Neural crest cell (in vitro differentiated cells): ENCODE measurements around the gene CEP128. TPM values are rescaled to one million over a fixed set of nuclear protein-coding genes. Genes with fewer than 3 reads are reported as not detected.
A peak's percentile ranks its signal among the peaks of the same experiment; 100 is the strongest.

Source experiments
- DNase-seq: peaks from one replicate; pipeline ENCODE4 v3.0.0; 2021; ENCODE audit warnings: low read depth, mixed read lengths, low spot score
- H3K27ac Mint-ChIP-seq: one replicate; pipeline ENCODE4 v1.8.0; 2021; ENCODE audit warnings: mild to moderate bottlenecking, mixed read lengths; ENCODE audit not compliant: unreplicated experiment
- H3K27me3 Mint-ChIP-seq: 2 replicates; pipeline ENCODE4 v1.8.0; 2021; ENCODE audit warnings: low read depth, mild to moderate bottlenecking, mixed read lengths
- H3K36me3 Mint-ChIP-seq: 2 replicates; pipeline ENCODE4 v1.8.0; 2021; ENCODE audit warnings: low read depth, mild to moderate bottlenecking, mixed read lengths
- H3K4me1 Mint-ChIP-seq: 2 replicates; pipeline ENCODE4 v1.8.0; 2021; ENCODE audit warnings: mixed read lengths
- H3K4me3 Mint-ChIP-seq: one replicate; pipeline ENCODE4 v1.8.0; 2021; ENCODE audit warnings: mild to moderate bottlenecking, mixed read lengths
- H3K9me3 Mint-ChIP-seq: 2 replicates; pipeline ENCODE4 v1.8.0; 2021; ENCODE audit warnings: mixed read lengths
- CTCF ChIP-seq: fragments of 200-600 bp; sonication (generic); conservative IDR thresholded peaks from 2 replicates; pipeline ENCODE4 v1.5.0; 2021; ENCODE audit warnings: antibody characterized with exemption, mild to moderate bottlenecking
- total RNA-seq: library from RNA; stranded (reverse); gene quantifications from 2 replicates; pipeline ENCODE4 v1.2.1, GENCODE V29; 2021

The CEP128 gene
- total RNA-seq, 1 donor from 2014 or later, result 25.8 TPM

- Mint-ChIP-seq H3K4me3 (no peak overlapping the region), H3K27ac (peak overlapping the region; percentile 68), H3K4me1 (no peaks in the 10 kb centered on the region), H3K36me3 (peaks cover 13% of the 10 kb centered on the region), H3K27me3 (no peaks in the 10 kb centered on the region), H3K9me3 (peaks cover 6% of the 10 kb centered on the region)
- peak; percentile 51 for TF ChIP-seq CTCF
- DNase-seq, result no peak
Measured at GRCh38 chr14:80862983-80863382, 78.6 kb downstream of the CEP128 start.

- peak overlapping the region; percentile 68 for H3K27ac Mint-ChIP-seq
- H3K27me3 Mint-ChIP-seq, result no peaks in the 10 kb centered on the region
- no peaks in the 10 kb centered on the region for H3K4me1 Mint-ChIP-seq
- DNase-seq, result no peak
- H3K9me3 Mint-ChIP-seq, result peaks cover 2% of the 10 kb centered on the region
- TF ChIP-seq CTCF, result no peak
- H3K36me3 Mint-ChIP-seq, result peaks cover 9% of the 10 kb centered on the region
- H3K4me3 Mint-ChIP-seq, result no peak overlapping the region
Measured at GRCh38 chr14:80862541-80862940, 79.0 kb downstream of the CEP128 start.

- DNase-seq, result no peak
- H3K36me3 Mint-ChIP-seq, result peaks cover 2% of the 10 kb centered on the region
- H3K27me3 Mint-ChIP-seq, result no peaks in the 10 kb centered on the region
- no peak overlapping the region for H3K4me3 Mint-ChIP-seq
- no peaks in the 10 kb centered on the region for H3K4me1 Mint-ChIP-seq
- peak; percentile 88 for TF ChIP-seq CTCF
- no peaks in the 10 kb centered on the region for H3K9me3 Mint-ChIP-seq
- no peak overlapping the region for H3K27ac Mint-ChIP-seq
Measured at GRCh38 chr14:80850197-80850814, 91.2 kb downstream of the CEP128 start.

GRCh38 chr14:80847070-80847469 is 94.5 kb downstream of the CEP128 start:
- H3K27me3 Mint-ChIP-seq, result no peaks in the 10 kb centered on the region
- no peaks in the 10 kb centered on the region for H3K9me3 Mint-ChIP-seq
- no peak for TF ChIP-seq CTCF
- peaks cover 2% of the 10 kb centered on the region for H3K36me3 Mint-ChIP-seq
- no peak overlapping the region for H3K4me3 Mint-ChIP-seq
- no peak for DNase-seq
- H3K27ac Mint-ChIP-seq, result no peak overlapping the region
- no peaks in the 10 kb centered on the region for H3K4me1 Mint-ChIP-seq

- Mint-ChIP-seq H3K27ac (no peak overlapping the region), H3K36me3 (peaks cover 2% of the 10 kb centered on the region), H3K4me1 (no peaks in the 10 kb centered on the region), H3K27me3 (no peaks in the 10 kb centered on the region), H3K4me3 (no peak overlapping the region), H3K9me3 (no peaks in the 10 kb centered on the region)
- DNase-seq, result no peak
- no peak for TF ChIP-seq CTCF
Measured at GRCh38 chr14:80845856-80846255, 95.7 kb downstream of the CEP128 start.

GRCh38 chr14:80844872-80845271 is 96.7 kb downstream of the CEP128 start:
- no peaks in the 10 kb centered on the region for H3K9me3 Mint-ChIP-seq
- peaks cover 2% of the 10 kb centered on the region for H3K36me3 Mint-ChIP-seq
- H3K27ac Mint-ChIP-seq, result no peak overlapping the region
- no peak for TF ChIP-seq CTCF
- no peak overlapping the region for H3K4me3 Mint-ChIP-seq
- H3K4me1 Mint-ChIP-seq, result no peaks in the 10 kb centered on the region
- no peak for DNase-seq
- H3K27me3 Mint-ChIP-seq, result no peaks in the 10 kb centered on the region
